GM12873 (cell line): ENCODE measurements around the gene SESN1.

ENCODE experiments used
- CTCF ChIP-seq: IDR thresholded peaks from 2 replicates; pipeline ENCODE4 v1.5.1; 2012; ENCODE audit warnings: low read depth, mild to moderate bottlenecking, moderate library complexity, low read length, control low read depth; ENCODE audit not compliant: insufficient read depth; ENCODE audit errors: missing control alignments

The SESN1 gene

GRCh38 chr6:109076377-109076776 is 18.3 kb downstream of the SESN1 start:
- no peak for TF ChIP-seq CTCF

DNA sequence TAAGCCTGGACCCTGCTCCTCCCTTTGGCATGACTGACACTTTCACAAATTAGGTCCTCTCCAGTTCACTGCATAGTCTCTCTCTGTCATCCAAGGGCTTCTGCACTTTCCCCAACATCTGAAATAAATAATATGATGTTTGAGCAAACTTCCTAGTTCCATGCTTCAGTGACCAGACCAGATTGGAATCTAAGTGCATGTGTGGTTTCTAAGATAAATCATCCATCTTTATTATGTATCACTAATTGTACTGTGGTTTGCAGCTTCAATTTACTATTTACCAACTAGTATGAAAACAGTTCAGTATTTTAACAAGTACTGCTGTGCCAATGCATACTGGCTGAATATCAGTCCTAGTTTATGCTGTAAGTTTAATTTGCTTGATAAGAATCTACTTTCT is 18.7 kb downstream of the SESN1 start:
- TF ChIP-seq CTCF = no peak

DNA sequence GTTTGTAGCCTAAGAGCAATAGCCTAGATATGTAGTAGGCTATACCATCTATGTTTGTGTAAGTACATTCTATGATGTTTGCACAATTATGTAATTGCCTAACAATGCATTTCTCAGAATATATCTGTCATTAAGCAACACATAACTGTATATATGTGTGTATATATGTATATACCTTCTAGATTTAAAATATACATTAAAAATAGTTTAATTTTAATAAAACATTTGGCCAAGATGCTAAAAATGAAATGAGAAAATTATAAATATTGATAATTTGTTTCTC is 20.6 kb downstream of the SESN1 start:
- no peak for TF ChIP-seq CTCF

- peak; percentile 53 for TF ChIP-seq CTCF
These were observed 21.1 kb downstream of the SESN1 start for GRCh38 chr6:109073344-109074132.

DNA sequence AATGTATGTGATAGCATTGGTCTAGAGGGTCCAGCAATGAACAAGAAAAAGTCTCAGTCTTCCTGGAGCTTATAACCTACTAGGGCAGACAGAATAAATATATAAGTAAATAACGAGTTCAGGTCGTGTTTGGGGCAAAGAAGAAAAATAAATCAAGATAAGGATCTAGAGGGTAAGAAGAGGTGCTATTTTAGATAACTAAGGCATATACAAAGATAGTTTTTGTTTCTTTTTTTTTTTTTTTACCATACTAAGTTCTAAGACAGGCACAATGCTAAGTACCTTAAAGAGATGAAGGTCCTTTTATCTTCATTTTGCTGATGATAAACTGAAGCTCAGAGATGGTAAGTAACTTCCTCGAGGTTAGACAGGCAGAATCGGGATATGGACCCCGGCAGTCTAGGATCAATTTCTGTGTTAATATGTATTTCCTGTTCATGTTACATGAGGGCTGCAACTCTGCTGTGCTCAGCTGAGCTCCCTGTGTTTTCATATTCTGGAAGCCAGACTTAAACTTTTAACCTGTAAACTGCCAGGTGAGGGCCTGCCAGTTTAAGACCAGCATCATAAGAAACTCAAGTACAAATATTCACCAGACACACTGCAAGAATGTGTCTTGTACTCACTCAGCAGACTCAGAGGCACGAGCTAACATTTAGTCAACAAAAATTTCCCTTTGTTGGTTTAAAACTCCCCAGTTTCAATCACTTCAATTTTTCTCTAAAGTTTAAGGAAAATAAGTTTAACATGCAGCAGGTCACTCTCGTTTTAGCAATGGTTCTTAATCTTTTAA is 23.3 kb downstream of the SESN1 start:
- no peak for TF ChIP-seq CTCF

GRCh38 chr6:109069746-109070145 is 24.9 kb downstream of the SESN1 start:
- TF ChIP-seq CTCF = no peak

DNA sequence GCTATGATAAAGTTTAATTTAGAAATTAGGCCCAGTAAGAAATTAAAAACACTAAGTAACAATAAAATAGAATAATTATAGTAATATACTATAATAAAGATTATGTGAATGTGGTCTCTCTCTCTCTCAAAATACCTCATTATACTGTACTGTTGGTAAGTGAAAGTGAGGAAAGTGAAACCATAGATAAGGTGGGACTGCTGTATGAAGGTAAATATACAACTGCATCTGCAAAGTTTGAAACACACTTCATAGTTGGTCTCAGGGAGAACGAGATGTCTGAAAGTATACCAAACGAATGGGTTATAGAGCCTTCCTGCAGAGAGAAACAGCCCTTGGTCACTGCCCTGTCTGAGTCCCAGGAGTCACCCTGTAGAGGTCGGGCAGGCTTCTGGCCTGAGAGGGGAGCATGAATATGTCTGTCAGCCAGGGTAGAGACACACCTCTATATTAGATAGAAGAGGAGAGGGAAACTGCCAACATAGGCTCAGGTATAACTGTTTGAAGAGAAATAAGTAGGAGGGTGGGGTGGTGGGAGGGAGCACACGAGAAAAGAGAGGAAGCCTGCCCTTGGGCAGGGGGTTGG is 31.8 kb downstream of the SESN1 start:
- no peak for TF ChIP-seq CTCF
